GM12891 (cell line): Measurements from ENCODE around the gene CIP2A.

Source experiments
- PAX5 ChIP-seq: IDR thresholded peaks from 2 replicates; pipeline ENCODE4 v1.6.1; 2011; ENCODE audit warnings: low read length, moderate library complexity, mild to moderate bottlenecking; ENCODE audit not compliant: insufficient read depth, severe bottlenecking
- POLR2A ChIP-seq: IDR thresholded peaks from 2 replicates; pipeline ENCODE4 v1.6.1; 2011; ENCODE audit warnings: low read depth, low read length, control low read depth
- POLR2AphosphoS5 ChIP-seq: IDR thresholded peaks from 2 replicates; pipeline ENCODE4 v1.6.1; 2011; ENCODE audit warnings: low read depth, low read length, control low read depth
- POU2F2 ChIP-seq: IDR thresholded peaks from 2 replicates; pipeline ENCODE4 v1.6.1; 2011; ENCODE audit warnings: low read depth, mild to moderate bottlenecking, control low read depth, low read length, moderate library complexity
- SPI1 ChIP-seq: IDR thresholded peaks from 2 replicates; pipeline ENCODE4 v1.6.1; 2011; ENCODE audit warnings: low read depth, low read length, control low read depth
- TAF1 ChIP-seq: IDR thresholded peaks from 2 replicates; pipeline ENCODE4 v1.6.1; 2011; ENCODE audit warnings: low read depth, low read length, control low read depth

GRCh38 chr3:108527817-108528216 lies 61.4 kb downstream of the CIP2A start:
- TF ChIP-seq TAF1 (no peak), POLR2A (no peak), POLR2AphosphoS5 (no peak), PAX5 (no peak), SPI1 (no peak), POU2F2 (no peak)
